Adrenal gland (tissue), 12 donors: ENCODE results near the gene PXDN. TPM values are rescaled to one million over a fixed set of nuclear protein-coding genes. Genes with fewer than 3 reads are reported as not detected.

Experiments used
- DNase-seq, 7 donors: peaks; one replicate each; pipeline ENCODE4 v3.0.0-alpha.2; 2019 to 2020
- H3K27ac ChIP-seq, 5 donors: fragments of 200-600 bp; sonication (generic) in 4 of 5; 1 replicate in 3 of 5; 2 replicates in 2 of 5; pipeline versions ENCODE4 v1.5.1 to v1.8.0; 2016 to 2020; ENCODE audit warnings: mild to moderate bottlenecking in 1 of 5
- H3K27me3 ChIP-seq: fragments of 200-600 bp; 2 replicates; pipeline ENCODE4 v1.8.0; 2021
- H3K36me3 ChIP-seq, 2 donors: fragments of 200-600 bp; replicated peaks in 1 of 2; 1 replicate in 1 of 2; 2 replicates in 1 of 2; pipeline versions ENCODE4 v1.5.1 to v1.8.0; 2018 to 2022
- H3K4me1 ChIP-seq, 2 donors: fragments of 200-600 bp; replicated peaks in 1 of 2; 1 replicate in 1 of 2; 2 replicates in 1 of 2; pipeline versions ENCODE4 v1.5.1 to v1.8.0; 2018 to 2021
- H3K4me3 ChIP-seq, 4 donors: fragments of 200-600 bp; sonication (generic) in 3 of 4; one replicate each; pipeline ENCODE4 v1.5.1; 2016 to 2018
- H3K9me3 ChIP-seq, 3 donors: fragments of 200-600 bp; sonication (generic) in 1 of 3; replicated peaks in 1 of 3; 1 replicate in 2 of 3; 2 replicates in 1 of 3; pipeline versions ENCODE4 v1.5.1 to v1.8.0; 2016 to 2021
- CTCF ChIP-seq, 6 experiments: fragments of 450-650 bp in 4 of 6; fragments of 200-600 bp in 2 of 6; sonication (generic) in 1 of 6; IDR thresholded peaks; 1 replicate in 5 of 6; 2 replicates in 1 of 6; pipeline versions ENCODE4 v1.5.1 to v1.8.0; 2016 to 2021; ENCODE audit warnings: antibody characterized with exemption in 6 of 6, mild to moderate bottlenecking in 2 of 6, moderate library complexity in 1 of 6
- POLR2A ChIP-seq, 2 donors: fragments of 450-650 bp; IDR thresholded peaks; one replicate each; pipeline ENCODE4 v1.6.1; 2017; ENCODE audit warnings: antibody characterized with exemption in 2 of 2, mild to moderate bottlenecking in 2 of 2, moderate library complexity in 1 of 2
- WGBS, 4 donors: extraction: QIAGEN DNeasy Blood & Tissue Kit in 2 of 4; methylation state at CpG; one replicate each; pipeline versions ENCODE4 v1.1.5 to v1.1.7; 2013 to 2017; 5-methylcytosine and 5-hydroxymethylcytosine counted together
- intact Hi-C, 2 donors: fragments of 100-400 bp; cut with DNase I; formaldehyde crosslinking; loops; one replicate each; pipeline versions ENCODE4 v1.14.1 to v1.15.0; 2022 to 2023
- polyA plus RNA-seq, 3 donors: library from polyadenylated mRNA; stranded (reverse); fragments of 200-250 nt in 2 of 3; fragments of 350-450 nt in 1 of 3; fragmentation: Illumina TruSeq in 1 of 3; extraction: RNeasy Lipid Tissue Mini Kit (QIAGEN cat#74804) in 1 of 3; gene quantifications; one replicate each; pipeline ENCODE4 v1.2.3, GENCODE V29; 2013 to 2014
- total RNA-seq, 9 donors: library from RNA; depleted of rRNA in 4 of 9; stranded (reverse); fragments of >200 nt in 4 of 9; fragments of 120-200 nt in 1 of 9; fragmentation: NEBNext Ultra II Directional in 1 of 9; extraction: Animal tissue kit (Norgen Biotek cat#: 25700) in 1 of 9; gene quantifications; one replicate each; pipeline versions ENCODE4 v1.1.0 to v1.2.4, GENCODE V29; 2013 to 2023
- donor health status: healthy with polysubstance abuse.
- donor health status: Bipolar disorder and iron deficiency.
- donor health status: DM: yes; HTN: yes; CAD: no.
- donor health status: DM: no; HTN: no; CAD: no.
- donor health status: DM: no; HTN: no; CAD: no.
- donor health status: DM: yes; HTN: yes; CAD: no.

PXDN gene
- total and polyA plus RNA-seq, 12 donors: 8.5 to 39.5 (median 22.1) TPM

GRCh38 chr2:1656326-1656960, 87.9 kb downstream of the PXDN start:
- H3K27ac ChIP-seq: peak overlapping the region in 1 of 5 donors; percentile 10

GRCh38 chr2:1655461-1655860, 88.9 kb downstream of the PXDN start:
- no peaks in the 10 kb centered on the region for H3K27me3 ChIP-seq
- peaks cover 0 to 9% of the 10 kb centered on the region in 2 donors for H3K36me3 ChIP-seq
- TF ChIP-seq CTCF (IDR thresholded peaks at IDR 0.05) (no peak), POLR2A (IDR thresholded peaks at IDR 0.05) (no peak)
- intact Hi-C loops: no loop called here
- H3K27ac ChIP-seq: peak overlapping the region in 1 of 5 donors; percentile 88
- H3K4me3 ChIP-seq: no peak overlapping the region
- H3K9me3 ChIP-seq: no peaks in the 10 kb centered on the region
- peak in 2 of 7 donors; percentile 4 to 24 for DNase-seq
- WGBS, 4 donors: 76 to 79% (median 78%) methylated on average over 3 of the region's 3 CpGs
- H3K4me1 ChIP-seq: peaks cover 0 to 4% of the 10 kb centered on the region in 2 donors

More at GRCh38 chr2:1656326-1656960, 87.9 kb downstream of the PXDN start:
- Histone ChIP-seq H3K9me3 (no peaks in the 10 kb centered on the region), H3K4me3 (no peak overlapping the region), H3K4me1 (peaks cover 0 to 4% of the 10 kb centered on the region in 2 donors), H3K27me3 (no peaks in the 10 kb centered on the region), H3K36me3 (peaks cover 0 to 11% of the 10 kb centered on the region in 2 donors)
- no peak for TF ChIP-seq CTCF (IDR thresholded peaks at IDR 0.05)
- TF ChIP-seq POLR2A (IDR thresholded peaks at IDR 0.05): no peak
- intact Hi-C loops: no loop called here
- WGBS, 4 donors: 67 to 90% (median 77%) methylated on average over 4 to 6 of the region's 6 CpGs
- peak in 1 of 7 donors; percentile 4 for DNase-seq

GRCh38 chr2:1654696-1655374, 89.5 kb downstream of the PXDN start:
- H3K27ac ChIP-seq: peak overlapping the region in 2 of 5 donors; percentile 54 to 88
- WGBS, 4 donors: 69 to 77% (median 74%) methylated on average over 8 of the region's 8 CpGs

More at GRCh38 chr2:1654696-1655374, 89.5 kb downstream of the PXDN start:
- Histone ChIP-seq H3K36me3 (peaks cover 0 to 3% of the 10 kb centered on the region in 2 donors), H3K9me3 (no peaks in the 10 kb centered on the region), H3K4me3 (no peak overlapping the region), H3K4me1 (peaks cover 0 to 4% of the 10 kb centered on the region in 2 donors), H3K27me3 (no peaks in the 10 kb centered on the region)
- intact Hi-C loops: no loop called here
- peak in 2 of 7 donors; percentile 12 to 33 for DNase-seq
- no peak for TF ChIP-seq POLR2A (IDR thresholded peaks at IDR 0.05)
- no peak for TF ChIP-seq CTCF (IDR thresholded peaks at IDR 0.05)
